Common myeloid progenitor, CD34-positive (primary cell): ENCODE results near the gene MN1.

Source experiments
- CTCF ChIA-PET: fragments of 350-600 bp; sonication (Branson Sonifier 250); formaldehyde crosslinking; loops from one replicate; lab custom pipeline; 2021; ENCODE audit warnings: antibody characterized with exemption; lab: Charles Lee
- POLR2A ChIA-PET: fragments of 350-600 bp; sonication (Branson Sonifier 250); formaldehyde crosslinking; loops from one replicate; lab custom pipeline; 2021; ENCODE audit warnings: antibody characterized with exemption; lab: Charles Lee
- DNase-seq, 3 donors: peaks; one replicate each; pipeline versions ENCODE4 v3.0.0 to v3.0.0-alpha.2; 2013
- H3K27ac ChIP-seq, 2 experiments: 1 replicate in 1 of 2; 2 replicates in 1 of 2; pipeline ENCODE4 v1.7.0; 2013; ENCODE audit warnings: inconsistent platforms in 2 of 2, low read length in 2 of 2, mild to moderate bottlenecking in 2 of 2, low read depth in 1 of 2, moderate library complexity in 1 of 2; ENCODE audit not compliant: severe bottlenecking in 2 of 2, insufficient read depth in 1 of 2, poor library complexity in 1 of 2
- H3K27me3 ChIP-seq, 5 experiments: replicated peaks in 2 of 5; 1 replicate in 3 of 5; 2 replicates in 2 of 5; pipeline versions ENCODE4 v1.6.1 to v1.7.0; 2013; ENCODE audit warnings: low read length in 4 of 5, mild to moderate bottlenecking in 2 of 5, moderate library complexity in 2 of 5, inconsistent platforms in 1 of 5; ENCODE audit not compliant: insufficient read depth in 5 of 5, control insufficient read depth in 4 of 5
- H3K36me3 ChIP-seq, 4 experiments: 1 replicate in 2 of 4; 2 replicates in 2 of 4; pipeline versions ENCODE4 v1.6.1 to v1.7.0; 2013; ENCODE audit warnings: low read length in 3 of 4, control low read depth in 1 of 4, mild to moderate bottlenecking in 1 of 4; ENCODE audit not compliant: control insufficient read depth in 4 of 4, insufficient read depth in 4 of 4
- H3K4me1 ChIP-seq, 4 experiments: 1 replicate in 3 of 4; 2 replicates in 1 of 4; pipeline versions ENCODE4 v1.6.1 to v1.7.1; 2013; ENCODE audit warnings: low read length in 3 of 4, mild to moderate bottlenecking in 3 of 4, control low read depth in 1 of 4, inconsistent platforms in 1 of 4, moderate library complexity in 1 of 4; ENCODE audit not compliant: control insufficient read depth in 4 of 4, insufficient read depth in 4 of 4; ENCODE audit errors: control extremely low read depth in 1 of 4
- H3K4me3 ChIP-seq, 7 experiments: 1 replicate in 4 of 7; 2 replicates in 3 of 7; pipeline versions ENCODE4 v1.5.1 to v1.7.0; 2013; ENCODE audit warnings: mild to moderate bottlenecking in 7 of 7, low read length in 6 of 7, moderate library complexity in 6 of 7, inconsistent platforms in 2 of 7, low read depth in 2 of 7, control low read depth in 1 of 7; ENCODE audit not compliant: insufficient read depth in 4 of 7, control insufficient read depth in 1 of 7; ENCODE audit errors: extremely low read depth in 1 of 7
- H3K9me3 ChIP-seq, 5 experiments: 1 replicate in 4 of 5; 2 replicates in 1 of 5; pipeline versions ENCODE4 v1.6.1 to v1.7.1; 2013; ENCODE audit warnings: low read length in 4 of 5, mild to moderate bottlenecking in 2 of 5, inconsistent platforms in 1 of 5, low read depth in 1 of 5, moderate library complexity in 1 of 5; ENCODE audit not compliant: control insufficient read depth in 4 of 5, insufficient read depth in 2 of 5; ENCODE audit errors: control extremely low read depth in 1 of 5
- WGBS: methylation state at CpG from one replicate; pipeline ENCODE4 v1.1.5; 2013; ENCODE audit not compliant: insufficient coverage; 5-methylcytosine and 5-hydroxymethylcytosine counted together

MN1 gene

GRCh38 chr22:27720860-27721259, 80.7 kb downstream of the MN1 start:
- no peak overlapping the region for H3K4me3 ChIP-seq
- CTCF ChIA-PET, result interaction anchor here (1.5 to 4.1 kb wide), 2 partner anchors 8 to 30 kb away, joined by 3 to 16 read pairs; no protein-coding TSS in a partner anchor
- H3K4me1 ChIP-seq, result peaks cover 0 to 13% (median 11%) of the 10 kb centered on the region in 4 experiments
- H3K27me3 ChIP-seq, result no peaks in the 10 kb centered on the region
- H3K36me3 ChIP-seq, result no peaks in the 10 kb centered on the region
- no peak overlapping the region for H3K27ac ChIP-seq
- WGBS, result 82% methylated on average over 3 of the region's 5 CpGs
- DNase-seq, result no peak
- H3K9me3 ChIP-seq, result peaks cover 0 to 11% (median 0%) of the 10 kb centered on the region in 5 experiments
- POLR2A ChIA-PET, result no interaction called here

- CTCF ChIA-PET, result no interaction called here
- POLR2A ChIA-PET, result interaction anchor here (0.6 kb wide), 1 partner anchor 95 kb away, joined by 4 read pairs; no protein-coding TSS in a partner anchor
- peak; percentile 44 to 83 (median 70) for DNase-seq
- Histone ChIP-seq H3K36me3 (no peaks in the 10 kb centered on the region), H3K27me3 (no peaks in the 10 kb centered on the region), H3K9me3 (peaks cover 0 to 11% (median 0%) of the 10 kb centered on the region in 5 experiments), H3K27ac (no peak overlapping the region), H3K4me3 (no peak overlapping the region), H3K4me1 (peaks cover 0 to 15% (median 8%) of the 10 kb centered on the region in 4 experiments)
- 67% methylated on average over 5 of the region's 8 CpGs for WGBS
Measured at GRCh38 chr22:27719535-27720227, 81.9 kb downstream of the MN1 start.

- H3K27me3 ChIP-seq, result no peaks in the 10 kb centered on the region
- ChIA-PET CTCF (no interaction called here), POLR2A (interaction anchor here (0.6 kb wide), 1 partner anchor 95 kb away, joined by 4 read pairs; no protein-coding TSS in a partner anchor)
- DNase-seq, result no peak
- H3K4me3 ChIP-seq, result no peak overlapping the region
- peaks cover 0 to 15% (median 11%) of the 10 kb centered on the region in 4 experiments for H3K4me1 ChIP-seq
- H3K27ac ChIP-seq, result no peak overlapping the region
- H3K9me3 ChIP-seq, result peaks cover 0 to 5% (median 0%) of the 10 kb centered on the region in 5 experiments
- H3K36me3 ChIP-seq, result no peaks in the 10 kb centered on the region
- 94% methylated on average over 3 of the region's 3 CpGs for WGBS
Measured at GRCh38 chr22:27719036-27719347, 82.6 kb downstream of the MN1 start.

- H3K27ac ChIP-seq, result no peak overlapping the region
- H3K4me1 ChIP-seq, result peaks cover 0 to 17% (median 15%) of the 10 kb centered on the region in 4 experiments
- DNase-seq, result no peak
- 76% methylated on average over 7 of the region's 10 CpGs for WGBS
- H3K27me3 ChIP-seq, result no peaks in the 10 kb centered on the region
- no peaks in the 10 kb centered on the region for H3K36me3 ChIP-seq
- H3K9me3 ChIP-seq, result peaks cover 0 to 5% (median 0%) of the 10 kb centered on the region in 5 experiments
- H3K4me3 ChIP-seq, result no peak overlapping the region
- CTCF ChIA-PET, result no interaction called here
- POLR2A ChIA-PET, result no interaction called here
Measured at GRCh38 chr22:27718186-27719035, 83.1 kb downstream of the MN1 start.

- Histone ChIP-seq H3K36me3 (no peaks in the 10 kb centered on the region), H3K9me3 (peaks cover 0 to 5% (median 0%) of the 10 kb centered on the region in 5 experiments), H3K27me3 (no peaks in the 10 kb centered on the region), H3K4me3 (no peak overlapping the region), H3K4me1 (peaks cover 0 to 19% (median 16%) of the 10 kb centered on the region in 4 experiments), H3K27ac (no peak overlapping the region)
- no peak for DNase-seq
- WGBS, result 78% methylated on average over 2 of the region's 9 CpGs
- ChIA-PET POLR2A (no interaction called here), CTCF (no interaction called here)
Measured at GRCh38 chr22:27717094-27717493, 84.5 kb downstream of the MN1 start.

GRCh38 chr22:27716074-27716473, 85.5 kb downstream of the MN1 start:
- Histone ChIP-seq H3K36me3 (no peaks in the 10 kb centered on the region), H3K4me3 (no peak overlapping the region), H3K27ac (no peak overlapping the region), H3K4me1 (peaks cover 0 to 19% (median 16%) of the 10 kb centered on the region in 4 experiments), H3K9me3 (peaks cover 0 to 5% (median 0%) of the 10 kb centered on the region in 5 experiments), H3K27me3 (no peaks in the 10 kb centered on the region)
- ChIA-PET POLR2A (no interaction called here), CTCF (interaction anchor here (1.6 kb wide), 1 partner anchor 7 kb away, joined by 4 read pairs; no protein-coding TSS in a partner anchor)
- no CpG with 5 or more reads among the region's 1 CpG for WGBS
- no peak for DNase-seq
